Right lobe of liver (tissue), 4 donors: Measurements from ENCODE around the gene MMP1.

ENCODE experiments used
- CTCF ChIP-seq, 4 donors: fragments of 200-600 bp in 3 of 4; fragments of 450-650 bp in 1 of 4; IDR thresholded peaks; one replicate each; pipeline versions ENCODE4 v1.5.1 to v1.8.0; 2016 to 2022; ENCODE audit warnings: antibody characterized with exemption in 4 of 4, mild to moderate bottlenecking in 2 of 4
- POLR2A ChIP-seq: fragments of 450-650 bp; IDR thresholded peaks from one replicate; pipeline ENCODE4 v1.6.1; 2017; ENCODE audit warnings: antibody characterized with exemption, mild to moderate bottlenecking
- donor health status: DM: no; HTN: no; CAD: no.
- donor health status: DM: no; HTN: no; CAD: no.
- donor health status: DM: no; HTN: yes; CAD: no.

DNA sequence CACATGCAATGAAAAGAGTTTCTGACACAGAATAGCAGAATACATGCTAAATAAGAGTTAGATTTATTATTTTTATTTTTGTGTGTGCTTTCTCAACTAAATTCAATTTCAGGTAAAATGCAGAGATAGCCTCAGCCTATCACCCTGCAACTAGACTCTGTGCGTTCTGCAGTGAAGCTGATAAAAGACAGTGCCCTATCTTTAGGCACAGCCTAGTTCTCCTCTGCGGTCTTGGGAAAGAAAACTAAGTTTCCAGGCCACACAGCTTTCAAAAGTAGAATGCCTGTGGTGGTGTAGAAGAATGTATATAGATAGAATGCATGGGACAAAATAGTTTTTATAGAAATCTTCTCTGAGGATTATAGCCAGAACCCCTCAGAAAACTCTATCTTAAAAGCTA, 12.0 kb upstream of the MMP1 start:
- TF ChIP-seq CTCF (IDR thresholded peaks at IDR 0.05) (no peak), POLR2A (no peak)
